ENCODE results near the gene FILIP1L.

- TF ChIP-seq CSDC2 (CRISPR knock-in tag; IDR thresholded peaks at IDR 0.05) (no peak), SNAI2 (CRISPR knock-in tag; IDR thresholded peaks at IDR 0.05) (no peak), PATZ1 (CRISPR knock-in tag; IDR thresholded peaks at IDR 0.05; ENCODE audit: borderline replicate concordance) (no peak), ZFP30 (CRISPR knock-in tag; IDR thresholded peaks at IDR 0.05) (no peak)
Observed at GRCh38 chr3:100157685-100158084, 43.4 kb upstream of the FILIP1L start.
